ENCODE measurements around the gene FAM174B.

Gene FAM174B

DNA sequence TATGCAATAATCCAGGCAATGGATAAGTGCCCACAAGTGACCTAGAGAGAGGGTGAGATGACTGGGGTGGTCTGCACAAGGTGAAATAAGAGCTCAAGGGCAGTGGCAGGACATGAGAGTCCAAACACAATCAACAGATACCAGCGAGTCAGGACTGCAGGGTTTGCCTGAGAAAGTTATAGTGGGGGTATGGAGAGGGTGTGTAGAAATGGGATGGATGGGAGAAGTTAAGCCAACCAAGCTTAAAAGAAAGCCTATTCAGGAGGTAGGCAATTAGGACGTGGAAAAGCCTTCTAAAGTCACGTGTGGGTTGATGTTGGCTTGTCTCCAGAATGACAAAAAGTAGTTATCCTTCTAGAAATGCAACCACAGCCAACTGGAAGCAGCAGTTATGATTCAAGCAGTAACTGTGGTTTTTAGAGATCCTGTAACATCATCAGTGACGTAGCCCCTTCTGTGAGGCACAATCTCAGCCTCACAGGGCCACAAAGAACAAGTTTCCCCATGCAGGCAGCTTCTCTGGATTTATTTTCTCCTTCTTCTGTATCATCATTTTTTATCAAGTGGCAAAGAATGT lies 56.1 kb downstream of the FAM174B start:
- no peak for DNase-seq

DNA sequence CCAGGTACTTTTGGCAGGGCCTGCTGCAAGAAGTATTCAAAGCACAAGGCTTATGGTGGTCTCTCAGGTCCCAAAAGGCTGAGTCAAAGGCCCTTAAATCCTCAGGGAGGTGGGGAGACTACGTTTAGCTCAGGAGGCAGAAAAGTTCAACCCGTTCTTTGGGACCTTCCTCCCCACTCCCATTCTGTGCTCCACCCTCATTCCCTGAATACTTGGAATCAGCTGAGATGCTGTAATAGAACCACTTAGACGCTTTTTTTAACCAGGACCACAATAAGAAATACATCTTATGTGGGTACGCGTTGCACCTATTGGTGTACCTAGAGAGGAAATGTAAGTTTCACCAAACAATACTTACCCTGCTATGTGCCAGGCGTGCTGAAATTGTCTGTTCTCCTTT lies 58.0 kb downstream of the FAM174B start:
- DNase-seq = no peak

DNA sequence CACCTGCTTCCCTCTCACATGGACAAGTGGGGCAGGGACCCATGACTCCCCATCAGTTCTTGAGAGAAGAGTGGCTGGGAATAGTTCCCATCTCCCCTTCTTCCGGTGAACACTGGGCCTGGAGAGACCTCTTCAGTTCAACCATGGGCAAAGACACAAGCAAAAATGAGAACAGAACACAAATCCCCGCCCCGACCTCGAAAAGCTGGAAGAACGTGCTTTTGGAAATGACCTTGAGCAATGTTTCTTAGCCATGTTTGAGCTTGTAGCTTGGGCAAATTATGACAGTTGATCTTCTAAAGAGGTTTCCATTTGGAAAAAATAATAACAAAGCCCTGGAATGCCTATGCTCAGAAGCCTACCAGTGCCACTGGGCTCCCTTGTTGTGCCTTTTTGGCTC lies 59.0 kb downstream of the FAM174B start:
- DNase-seq = no peak

DNA sequence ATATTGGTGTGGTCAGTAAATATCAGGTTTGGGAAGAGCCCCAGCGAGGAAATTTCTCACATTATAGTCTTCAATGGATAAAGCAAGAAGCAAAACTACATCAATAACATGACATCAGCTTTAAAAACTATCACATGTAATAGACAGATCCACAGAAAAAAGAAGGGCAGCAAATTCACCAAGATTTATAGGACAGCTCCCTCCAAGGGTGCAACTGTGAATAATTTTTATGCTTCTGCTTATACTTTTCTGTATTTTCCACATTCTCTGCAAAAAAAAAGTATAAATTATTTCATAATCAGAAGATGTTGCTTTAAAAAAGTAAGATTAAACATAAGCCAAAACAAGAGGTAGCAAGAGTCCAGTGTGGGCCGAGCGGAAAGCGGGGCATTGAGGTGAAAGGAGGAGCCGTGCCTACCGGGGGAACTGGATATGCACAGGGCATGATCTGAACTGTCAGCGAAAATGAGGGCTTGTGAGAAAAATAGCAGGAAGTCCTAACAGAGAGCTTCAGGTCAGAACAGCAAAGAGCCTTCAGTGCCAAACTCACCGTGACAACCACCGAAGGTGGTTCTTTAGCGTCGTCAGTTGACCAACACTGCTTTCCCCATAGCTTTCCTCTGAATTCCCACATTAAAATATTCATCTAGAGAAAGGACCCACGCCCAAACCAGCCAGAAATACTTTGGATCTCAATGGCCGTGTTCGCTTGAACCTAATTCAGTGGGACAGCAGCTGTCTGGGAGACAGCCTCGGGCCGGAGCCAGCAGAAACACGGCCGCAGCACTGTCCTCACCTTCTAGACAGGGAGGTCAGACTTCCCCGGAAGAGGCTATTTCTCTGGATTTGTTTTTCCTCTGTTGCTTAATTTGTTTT lies 59.8 kb downstream of the FAM174B start:
- DNase-seq = no peak

DNA sequence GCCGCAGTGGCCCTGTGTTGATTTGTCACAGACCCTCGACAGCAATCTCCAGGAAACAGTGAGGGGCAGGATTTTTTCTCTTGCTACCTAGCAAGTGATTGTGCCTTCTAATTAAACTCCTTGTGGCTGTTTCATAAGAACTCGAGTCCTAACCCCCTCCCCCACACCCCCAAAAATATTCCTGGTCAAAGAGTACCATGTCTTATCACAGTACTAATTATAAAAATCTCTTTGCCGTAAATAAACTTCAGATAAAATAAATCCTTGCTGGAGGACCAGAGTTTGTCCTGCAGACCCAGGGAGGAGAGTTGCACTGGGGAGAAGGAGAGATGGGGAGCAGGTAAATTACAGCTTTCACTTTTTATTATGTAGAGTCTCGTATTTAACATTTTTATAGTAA lies 64.3 kb downstream of the FAM174B start:
- DNase-seq = no peak

DNA sequence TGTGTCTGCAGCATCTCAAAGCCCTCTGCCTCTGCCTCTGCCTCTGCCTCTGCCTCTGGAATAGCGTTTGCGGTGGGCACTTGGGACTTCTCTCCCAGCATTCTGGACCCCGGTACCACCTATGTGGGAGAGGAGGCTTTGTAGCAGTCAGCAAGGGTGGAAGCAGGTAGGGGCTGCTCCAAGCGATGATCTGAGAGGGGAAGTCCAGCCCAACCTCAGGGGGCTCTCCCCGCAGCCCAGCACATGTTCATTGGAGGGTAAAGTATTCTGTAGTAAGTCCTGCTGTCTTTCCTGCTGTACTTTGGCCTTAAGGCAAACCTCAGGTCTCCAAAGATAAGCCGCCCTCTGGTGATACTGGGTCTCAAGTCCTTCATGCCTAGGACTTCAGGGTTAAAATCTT lies 68.6 kb downstream of the FAM174B start:
- no peak for DNase-seq

DNA sequence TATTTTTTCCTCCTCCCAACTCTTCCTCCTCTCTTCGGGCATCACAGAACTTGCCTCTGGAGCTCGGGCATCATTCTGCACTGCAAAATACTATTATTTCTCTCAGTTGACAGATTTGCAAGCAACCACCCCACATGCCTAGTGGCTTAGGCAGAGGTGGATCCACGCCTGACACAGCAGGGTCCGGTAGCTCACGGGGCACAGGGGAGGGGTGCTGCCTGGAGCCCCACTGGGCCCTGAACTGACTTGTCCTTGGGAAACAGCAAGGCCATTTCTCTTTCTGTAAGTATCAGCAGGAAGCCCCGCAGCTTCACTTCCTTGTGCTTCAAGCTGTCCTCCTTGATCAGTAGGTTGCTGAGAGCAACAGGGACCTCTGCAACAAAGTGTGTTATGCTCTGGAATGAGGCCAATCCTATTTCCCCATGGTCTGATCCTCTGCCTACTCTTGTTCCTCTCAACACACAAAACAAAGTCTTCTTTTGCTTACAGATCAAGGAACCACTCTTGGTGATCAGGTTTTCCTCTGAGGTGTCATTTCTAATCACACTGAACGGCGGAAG lies 69.1 kb downstream of the FAM174B start:
- no peak for DNase-seq

DNA sequence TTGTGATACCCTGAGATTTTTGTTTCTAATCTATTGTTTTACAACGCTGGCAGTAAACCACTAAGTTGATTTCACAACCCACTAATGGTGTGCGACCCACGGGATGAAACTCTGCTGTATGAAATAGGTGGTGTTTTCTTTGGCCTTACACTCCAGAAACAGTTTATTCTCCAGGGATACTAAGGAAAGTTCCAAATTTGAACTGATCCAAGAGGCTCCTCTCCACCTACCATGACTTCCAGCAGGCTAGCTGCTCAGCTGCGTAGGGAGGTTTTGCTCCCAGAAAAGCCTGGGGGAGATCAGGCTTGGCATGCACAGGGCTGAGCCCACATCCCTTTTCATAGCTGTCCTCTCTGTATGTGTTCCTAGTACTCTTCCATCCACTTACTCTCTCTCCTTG lies 71.5 kb downstream of the FAM174B start:
- no peak for DNase-seq

DNA sequence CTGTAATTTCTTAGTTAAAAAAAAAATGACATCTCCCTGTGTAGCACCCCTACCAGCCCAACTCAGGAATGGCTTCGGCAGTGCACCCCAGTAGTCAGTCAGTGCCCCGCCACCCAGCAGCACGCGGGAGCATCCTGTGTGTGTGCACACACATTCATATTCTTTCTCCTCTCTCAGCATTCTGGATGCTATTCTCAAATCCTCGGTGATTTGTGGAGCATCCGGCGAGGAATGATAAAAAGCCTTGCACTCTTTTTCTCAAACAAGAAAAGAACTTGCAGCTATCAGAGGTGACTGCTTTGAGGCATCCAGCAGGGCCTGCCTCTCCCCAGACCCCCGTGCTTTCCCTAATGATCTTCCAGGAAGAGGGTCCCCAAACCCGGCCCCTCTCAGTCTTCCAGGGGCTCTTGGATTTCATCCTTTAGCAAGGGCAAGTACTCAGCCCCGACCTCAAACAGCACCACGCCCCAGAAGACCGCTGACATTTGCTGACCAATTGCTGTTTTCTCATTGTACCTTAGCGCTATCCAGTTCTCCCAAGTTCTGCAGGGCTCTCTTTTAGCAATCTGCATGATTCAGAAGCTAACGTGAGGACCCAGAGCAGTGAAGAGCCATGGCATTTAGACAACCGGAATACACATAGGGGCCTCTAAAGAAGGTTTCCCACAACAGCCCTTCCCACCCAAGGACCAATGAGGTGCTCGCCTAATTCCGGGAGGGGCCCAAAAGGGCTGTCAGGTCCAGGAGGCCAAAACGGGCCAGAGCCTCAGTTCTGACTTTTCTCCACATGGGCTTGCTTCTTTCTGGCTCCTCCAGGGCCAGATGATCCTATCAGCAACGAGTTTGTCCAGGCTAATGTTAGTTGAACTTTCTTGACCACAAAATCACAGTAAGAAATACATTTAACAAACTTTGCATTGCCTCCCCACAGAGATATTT lies 72.2 kb downstream of the FAM174B start:
- DNase-seq = no peak

DNA sequence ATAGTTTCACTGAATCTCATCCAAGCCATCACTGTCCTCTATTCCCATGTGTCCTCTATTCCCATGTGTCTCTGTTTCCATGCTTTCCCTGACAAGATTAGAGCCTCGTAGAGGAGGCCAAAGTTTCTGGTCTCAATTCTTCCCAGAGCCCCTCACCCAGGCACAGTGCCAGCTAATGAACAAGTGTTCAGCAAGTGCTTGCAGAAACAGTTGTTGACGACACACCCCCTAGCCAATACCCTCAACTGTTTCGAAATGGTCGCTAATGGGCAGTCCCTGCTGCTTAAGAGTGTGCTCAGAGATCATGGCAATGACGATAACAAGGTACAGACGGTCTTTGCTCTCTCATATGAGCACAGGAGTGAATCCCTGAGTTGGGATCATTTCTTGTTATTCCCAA lies 73.4 kb downstream of the FAM174B start:
- no peak for DNase-seq

DNA sequence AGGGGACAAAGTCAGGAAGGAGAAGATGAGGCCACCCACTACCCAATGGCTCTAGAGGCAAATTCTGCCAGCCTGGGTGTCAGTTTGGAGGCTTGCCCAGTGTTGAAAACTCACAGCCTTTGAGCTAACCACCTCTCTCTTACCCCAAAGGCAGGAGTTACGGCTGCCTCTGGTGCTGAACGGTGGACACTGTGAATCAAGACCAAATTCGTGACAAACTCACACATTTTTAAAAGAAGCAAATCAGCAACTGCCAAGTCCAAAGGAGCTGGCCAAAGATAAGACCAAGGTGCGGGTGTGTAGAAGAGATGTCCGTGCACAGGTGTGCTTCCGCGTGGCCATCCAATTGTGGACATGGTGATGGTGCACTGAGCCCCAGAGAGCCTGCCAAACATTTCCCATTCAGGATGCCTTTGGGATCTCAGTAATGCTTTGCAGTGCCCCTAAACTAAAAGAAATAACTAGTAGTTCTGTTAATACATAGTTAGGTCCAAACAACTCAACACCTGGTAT lies 74.6 kb downstream of the FAM174B start:
- DNase-seq = no peak

DNA sequence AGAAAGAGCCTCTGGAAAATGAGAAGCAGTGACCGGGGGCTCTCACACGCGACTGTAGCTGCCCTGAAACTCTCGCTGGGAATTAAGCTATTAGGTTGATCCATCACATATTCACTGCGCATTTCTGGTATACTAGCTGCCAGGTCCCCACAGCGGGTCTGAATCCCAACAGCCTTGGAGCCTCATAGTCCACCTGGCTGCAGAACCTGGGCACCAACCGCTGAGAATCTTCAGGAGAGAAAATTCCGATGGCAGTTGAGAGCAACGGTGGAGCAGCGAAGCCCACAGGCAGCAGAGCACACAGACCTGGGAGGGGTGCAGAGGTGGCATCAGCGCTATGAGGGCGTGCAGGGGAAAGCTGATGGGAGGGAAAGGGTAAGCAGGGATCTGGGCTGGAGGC lies 75.1 kb downstream of the FAM174B start:
- DNase-seq = no peak

DNA sequence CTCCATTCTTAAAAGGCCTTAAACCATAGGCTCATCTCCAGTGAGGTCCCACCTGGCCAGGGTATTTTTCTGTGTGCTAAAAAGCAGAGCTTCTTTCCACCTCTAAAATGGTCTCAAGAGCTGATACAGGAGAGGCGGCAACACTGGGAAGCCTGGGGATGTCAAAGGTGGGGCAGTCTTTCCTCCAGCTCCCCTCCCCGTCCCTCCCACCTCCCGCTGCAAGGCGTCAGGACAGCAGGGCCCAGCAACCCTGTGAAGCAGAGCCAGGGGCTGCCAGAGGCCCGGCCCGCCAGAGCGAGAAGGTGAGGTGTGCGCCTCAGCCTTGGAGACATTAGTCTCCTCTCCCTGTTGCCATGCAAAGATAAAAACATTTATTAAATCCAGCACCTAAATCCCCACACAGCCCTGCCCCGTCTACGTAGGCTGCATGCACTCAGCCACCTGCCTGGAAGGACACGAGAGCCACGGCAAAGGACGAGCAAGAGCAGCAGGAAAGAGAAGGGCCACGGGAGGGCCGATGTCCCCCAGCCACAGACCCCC lies 75.6 kb downstream of the FAM174B start:
- no peak for DNase-seq

DNA sequence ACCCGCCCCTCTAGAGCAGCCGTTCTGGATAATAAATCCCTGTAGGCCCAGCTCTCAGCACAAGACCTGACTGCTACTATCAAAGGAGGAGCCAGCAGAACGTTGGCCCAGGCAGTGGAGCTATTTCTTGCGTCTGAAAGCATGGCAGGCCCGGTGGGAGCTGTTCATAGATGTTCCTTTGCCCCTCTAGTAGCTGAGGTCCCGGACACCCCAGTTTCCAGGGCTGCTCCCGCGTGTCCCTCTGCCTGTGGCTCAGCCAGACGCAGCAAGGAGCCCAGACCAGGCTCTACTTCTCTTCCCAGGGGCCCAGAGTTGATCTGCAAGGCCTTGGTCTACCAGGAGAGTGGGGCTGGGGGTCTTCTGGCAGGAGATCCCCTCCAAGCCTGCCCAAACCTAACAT lies 76.1 kb downstream of the FAM174B start:
- DNase-seq = no peak

DNA sequence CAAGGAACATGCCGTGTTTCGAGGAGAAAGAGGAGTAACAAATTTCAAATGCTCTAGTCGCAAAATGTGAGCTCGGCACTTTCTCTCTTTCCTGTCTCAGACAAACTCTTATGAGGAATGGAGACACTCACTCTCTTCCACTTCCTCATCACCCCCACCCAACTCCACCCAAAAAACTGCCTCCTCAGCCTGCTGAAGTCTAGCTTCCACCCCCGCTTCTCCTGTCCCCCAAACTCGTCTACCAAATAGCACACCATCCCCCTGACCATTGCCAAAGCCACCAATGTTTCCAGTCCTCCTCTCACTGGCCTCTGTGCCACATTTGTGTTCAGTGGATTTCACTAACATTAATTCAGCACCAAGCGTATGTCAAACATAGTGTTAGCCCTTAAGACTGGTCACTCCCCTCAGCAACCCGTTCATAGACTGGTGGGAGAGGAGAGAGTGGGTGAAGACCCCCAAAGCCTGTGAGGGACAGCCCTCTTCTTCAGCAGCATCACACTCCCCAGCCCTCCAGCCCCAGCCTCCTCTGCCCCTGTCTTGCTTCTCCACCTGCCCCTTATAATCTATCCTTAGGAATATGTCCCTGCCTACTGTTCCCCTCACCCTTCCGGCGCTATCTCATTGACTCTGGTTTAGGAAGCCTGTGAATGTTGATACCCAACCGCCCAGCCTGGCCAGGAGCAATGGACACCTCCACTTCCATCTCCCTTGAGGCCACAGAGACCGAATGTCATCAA lies 77.3 kb downstream of the FAM174B start:
- no peak for DNase-seq

DNA sequence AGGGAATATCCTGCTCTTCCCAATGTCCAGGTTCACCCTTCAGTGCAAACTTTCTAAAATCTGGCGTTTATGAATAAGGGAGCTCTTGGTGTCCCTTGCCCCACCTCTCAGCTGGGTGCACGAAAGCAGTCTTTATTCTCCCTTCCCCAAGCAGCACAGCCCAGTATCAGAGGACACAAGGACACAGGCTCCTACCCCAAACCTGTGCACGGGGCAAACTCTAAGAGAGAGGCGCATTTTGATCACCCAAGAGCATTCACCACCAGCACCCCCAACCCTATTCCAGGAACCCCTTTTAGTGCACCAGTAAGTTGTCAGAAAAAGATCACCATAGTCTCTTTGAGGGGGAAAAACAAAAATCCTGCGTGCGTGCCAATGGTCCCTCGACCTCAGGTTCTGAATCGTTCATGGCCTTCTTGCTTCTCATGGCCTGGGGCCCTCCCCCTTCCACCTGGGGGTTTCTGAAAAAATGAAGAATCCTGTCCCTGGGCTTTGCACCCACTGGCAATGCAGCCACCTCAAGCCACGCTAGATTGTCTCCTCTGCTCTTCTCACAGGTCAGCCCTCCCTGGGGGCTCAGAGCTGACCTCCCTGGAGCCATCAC lies 78.9 kb downstream of the FAM174B start:
- DNase-seq = no peak

DNA sequence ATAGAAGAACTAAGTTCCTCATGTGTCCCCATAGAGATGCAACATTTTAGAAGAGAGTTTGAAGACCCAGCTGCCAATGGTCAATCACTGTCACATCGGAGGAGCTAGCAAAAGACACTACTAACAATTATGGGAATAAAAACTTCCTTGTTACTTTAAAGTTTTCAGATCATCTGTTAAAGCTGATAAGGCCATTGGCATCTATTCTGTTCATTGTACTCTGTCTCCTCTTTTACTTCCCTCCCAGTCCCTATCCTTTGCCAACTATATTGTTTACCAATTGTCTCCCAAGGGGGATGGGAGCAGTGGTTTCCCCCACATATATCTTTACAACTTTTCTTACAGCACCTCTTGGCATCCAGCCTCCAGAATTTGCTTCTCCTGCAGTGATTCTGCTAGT lies 81.0 kb downstream of the FAM174B start:
- DNase-seq = no peak

DNA sequence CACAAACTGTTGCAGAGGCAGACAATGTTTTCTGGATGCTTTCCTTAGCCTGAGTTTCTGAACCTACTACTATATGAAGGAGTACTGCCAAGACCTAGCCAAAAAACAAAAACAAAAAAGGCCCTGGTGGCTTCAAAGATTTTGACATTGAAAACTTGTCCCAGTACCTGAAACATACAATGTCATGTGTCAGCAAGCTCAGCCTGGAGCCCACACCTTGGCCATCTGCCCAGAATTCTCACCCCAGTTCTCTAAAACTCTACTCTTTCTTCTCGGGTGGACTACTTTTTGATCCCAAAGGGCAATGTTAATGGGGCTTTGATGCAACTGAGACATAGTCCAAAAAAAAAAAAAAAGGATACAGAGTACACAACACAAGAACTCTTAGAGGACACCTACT lies 81.4 kb downstream of the FAM174B start:
- DNase-seq = no peak

DNA sequence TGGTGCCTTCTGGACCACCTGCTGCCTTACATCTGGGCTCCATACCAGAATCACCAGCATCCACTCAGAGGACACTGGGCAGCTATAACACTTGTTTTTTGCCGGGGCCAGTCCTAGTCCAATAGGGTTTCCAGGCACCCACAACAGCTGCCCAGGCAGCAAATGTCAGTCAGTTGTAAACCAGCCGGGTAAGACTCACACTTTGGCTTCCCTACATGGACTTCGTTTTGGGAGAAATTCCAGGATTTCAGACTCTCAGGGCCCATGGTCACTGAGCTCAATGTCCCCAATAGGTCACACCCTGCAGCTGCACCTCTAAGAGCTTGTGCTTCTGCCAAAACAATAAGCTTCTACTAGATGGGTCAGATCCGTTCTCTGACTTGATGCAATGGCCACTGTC lies 83.8 kb downstream of the FAM174B start:
- no peak for DNase-seq

DNA sequence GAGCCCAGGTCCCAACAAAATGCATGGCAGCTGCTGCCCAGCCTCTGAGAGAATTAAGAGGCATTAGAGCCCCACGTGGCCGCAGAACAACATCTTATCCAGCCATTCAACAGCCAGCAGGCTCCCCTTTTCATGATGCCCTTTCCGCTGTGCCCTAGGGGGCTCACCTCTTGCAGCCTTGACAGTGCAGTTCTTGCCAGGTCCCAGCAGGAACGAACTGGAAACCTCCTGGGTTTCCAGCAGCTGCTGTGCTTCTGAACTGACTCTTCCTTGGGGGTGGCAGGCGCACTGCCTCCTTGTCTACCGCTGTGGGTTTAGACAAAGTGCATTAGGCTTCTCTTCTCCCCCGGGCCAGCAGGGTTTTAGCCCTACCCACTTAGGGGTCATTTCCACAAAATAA lies 85.2 kb downstream of the FAM174B start:
- no peak for DNase-seq

DNA sequence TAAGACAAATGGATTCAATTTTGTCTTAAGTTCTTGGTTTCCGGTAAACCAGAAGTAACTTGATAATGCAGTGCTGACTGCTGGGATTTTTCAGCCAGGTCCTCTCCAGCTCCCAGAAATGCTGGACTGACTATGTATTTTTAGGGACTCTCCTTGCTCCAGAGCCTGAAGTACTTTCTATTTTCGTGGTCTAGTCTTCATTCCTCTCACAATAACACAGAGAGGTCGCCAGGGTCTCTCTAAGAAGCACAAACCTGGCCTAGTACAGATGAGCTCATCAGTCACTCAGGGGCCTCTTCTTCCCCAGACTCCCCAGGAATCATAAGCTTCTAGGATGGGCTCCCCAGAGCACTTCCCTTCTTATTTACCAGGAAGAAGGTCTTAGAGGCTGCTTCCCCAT lies 85.8 kb downstream of the FAM174B start:
- DNase-seq = no peak

Data from CD4-positive, alpha-beta T cell treated with Interleukin-21 for 1 hour (primary cell).